Small intestine (tissue), 7 donors: ENCODE data around the gene LMNTD1. TPM values are rescaled to one million over a fixed set of nuclear protein-coding genes. Genes with fewer than 3 reads are reported as not detected.

Experiments
- DNase-seq, 2 donors: peaks; one replicate each; pipeline versions ENCODE4 v3.0.0 to v3.0.0-alpha.2; 2013
- FAIRE-seq: peaks from 2 replicates; lab custom pipeline; 2012; peaks lifted over from hg19 to GRCh38; lab: Jason Lieb, UNC
- H3K27ac ChIP-seq, 3 donors: one replicate each; pipeline ENCODE4 v1.5.1; 2013; ENCODE audit warnings: low read length in 2 of 3, mild to moderate bottlenecking in 2 of 3, control low read depth in 1 of 3, inconsistent platforms in 1 of 3, low read depth in 1 of 3, moderate library complexity in 1 of 3
- H3K27me3 ChIP-seq, 3 donors: one replicate each; pipeline ENCODE4 v1.6.1; 2013; ENCODE audit warnings: low read length in 3 of 3, inconsistent platforms in 1 of 3; ENCODE audit not compliant: control insufficient read depth in 3 of 3, insufficient read depth in 3 of 3
- H3K36me3 ChIP-seq, 3 donors: one replicate each; pipeline ENCODE4 v1.6.1; 2013; ENCODE audit warnings: low read length in 3 of 3, inconsistent platforms in 1 of 3, low read depth in 1 of 3, mild to moderate bottlenecking in 1 of 3, moderate library complexity in 1 of 3; ENCODE audit not compliant: control insufficient read depth in 3 of 3, insufficient read depth in 2 of 3
- H3K4me1 ChIP-seq, 3 donors: one replicate each; pipeline ENCODE4 v1.6.1; 2013; ENCODE audit warnings: low read length in 2 of 3, inconsistent platforms in 1 of 3, low read depth in 1 of 3, mild to moderate bottlenecking in 1 of 3, moderate library complexity in 1 of 3; ENCODE audit not compliant: control insufficient read depth in 3 of 3, insufficient read depth in 2 of 3
- H3K4me3 ChIP-seq, 3 donors: one replicate each; pipeline ENCODE4 v1.5.1; 2013; ENCODE audit warnings: low read length in 3 of 3, control low read depth in 1 of 3, inconsistent platforms in 1 of 3, low read depth in 1 of 3, mild to moderate bottlenecking in 1 of 3, moderate library complexity in 1 of 3
- H3K9me3 ChIP-seq, 2 donors: one replicate each; pipeline ENCODE4 v1.6.1; 2013; ENCODE audit warnings: low read depth in 1 of 2, low read length in 1 of 2; ENCODE audit not compliant: control insufficient read depth in 2 of 2, insufficient read depth in 1 of 2
- WGBS, 3 donors: extraction: QIAGEN DNeasy Blood & Tissue Kit; methylation state at CpG; one replicate each; pipeline ENCODE4 v1.1.7; 2013; 5-methylcytosine and 5-hydroxymethylcytosine counted together
- polyA plus RNA-seq, 4 donors: library from polyadenylated mRNA; stranded (reverse) in 3 of 4; unstranded in 1 of 4; fragments of 200-250 nt in 3 of 4; fragments of 120-200 nt in 1 of 4; gene quantifications; one replicate each; pipeline versions ENCODE4 v1.2.1 to v1.2.3, GENCODE V29; 2013
- donor health status: healthy with polysubstance abuse.
- donor health status: control.
- donor health status: control.
- donor health status: Bipolar disorder and iron deficiency.
- donor health status: healthy.

The LMNTD1 gene
- polyA plus RNA-seq, 4 donors = 0.12 TPM; not detected in 3

GRCh38 chr12:25585662-25586061, 32.6 kb upstream of the LMNTD1 start:
- peaks cover 0 to 8% (median 0%) of the 10 kb centered on the region in 3 donors for H3K4me1 ChIP-seq
- no peaks in the 10 kb centered on the region for H3K27me3 ChIP-seq
- 78 to 89% (median 84%) methylated on average over 5 of the region's 5 CpGs for WGBS, 3 donors
- DNase-seq = no peak
- no peak overlapping the region for H3K27ac ChIP-seq
- FAIRE-seq = no peak
- peaks cover 0 to 10% of the 10 kb centered on the region in 2 donors for H3K9me3 ChIP-seq
- no peak overlapping the region for H3K4me3 ChIP-seq
- no peaks in the 10 kb centered on the region for H3K36me3 ChIP-seq

DNA sequence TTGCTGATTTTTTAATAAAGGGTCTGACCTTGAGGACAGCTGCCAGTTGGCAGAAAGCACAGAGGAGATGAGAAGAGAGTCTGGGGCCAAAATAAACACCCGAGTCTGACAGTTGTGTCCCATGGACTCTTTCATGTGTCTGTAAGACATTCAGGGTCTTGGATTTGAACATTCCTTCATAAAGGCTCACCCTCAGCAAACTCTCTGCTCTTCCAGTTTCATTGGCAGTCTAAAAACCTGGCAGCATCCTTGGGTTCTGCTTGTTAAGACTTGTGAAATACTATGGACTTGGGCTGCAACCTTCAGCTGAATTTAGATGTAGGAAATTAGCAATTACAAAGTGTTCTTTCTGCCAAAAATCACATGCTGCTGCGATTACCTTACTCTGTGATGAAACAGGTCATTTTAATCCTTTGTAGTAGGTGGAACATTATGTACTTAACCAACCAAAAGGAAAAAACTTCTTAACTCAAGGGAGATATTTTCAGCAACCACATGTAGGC, 32.0 kb upstream of the LMNTD1 start:
- no peak overlapping the region for H3K27ac ChIP-seq

DNA sequence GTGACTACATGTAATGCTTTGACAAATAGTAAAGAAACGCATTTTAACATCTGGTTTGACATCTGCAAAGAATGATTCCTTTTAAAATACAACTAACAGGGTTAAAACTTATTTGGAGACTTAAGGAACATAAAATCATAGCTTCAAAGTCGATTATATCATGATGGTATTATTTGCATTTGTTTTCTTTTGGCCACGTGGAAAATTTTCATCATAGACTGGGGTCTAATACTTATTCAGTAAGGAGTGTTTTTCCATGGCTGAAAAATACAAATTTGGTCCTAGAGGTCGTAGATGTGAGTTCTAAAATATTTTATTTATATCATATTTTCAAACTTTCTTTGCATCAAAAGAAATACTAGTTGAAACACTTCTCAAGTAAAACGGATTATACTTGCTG, 31.5 kb upstream of the LMNTD1 start:
- Histone ChIP-seq H3K4me1 (peaks cover 0 to 8% (median 0%) of the 10 kb centered on the region in 3 donors), H3K9me3 (peaks cover 0 to 10% of the 10 kb centered on the region in 2 donors), H3K27me3 (no peaks in the 10 kb centered on the region), H3K4me3 (no peak overlapping the region), H3K36me3 (no peaks in the 10 kb centered on the region), H3K27ac (no peak overlapping the region)
- WGBS, 3 donors = 26 to 41% (median 28%) methylated on average over 5 of the region's 5 CpGs
- DNase-seq (no peak), FAIRE-seq (no peak)

More for the DNA sequence above, 32.0 kb upstream of the LMNTD1 start:
- Histone ChIP-seq H3K9me3 (peaks cover 0 to 10% of the 10 kb centered on the region in 2 donors), H3K27me3 (no peaks in the 10 kb centered on the region), H3K4me1 (peaks cover 0 to 8% (median 0%) of the 10 kb centered on the region in 3 donors), H3K36me3 (no peaks in the 10 kb centered on the region), H3K4me3 (no peak overlapping the region)
- DNase-seq (no peak), FAIRE-seq (no peak)
- 10 to 29% (median 21%) methylated on average over 2 of the region's 2 CpGs for WGBS, 3 donors

DNA sequence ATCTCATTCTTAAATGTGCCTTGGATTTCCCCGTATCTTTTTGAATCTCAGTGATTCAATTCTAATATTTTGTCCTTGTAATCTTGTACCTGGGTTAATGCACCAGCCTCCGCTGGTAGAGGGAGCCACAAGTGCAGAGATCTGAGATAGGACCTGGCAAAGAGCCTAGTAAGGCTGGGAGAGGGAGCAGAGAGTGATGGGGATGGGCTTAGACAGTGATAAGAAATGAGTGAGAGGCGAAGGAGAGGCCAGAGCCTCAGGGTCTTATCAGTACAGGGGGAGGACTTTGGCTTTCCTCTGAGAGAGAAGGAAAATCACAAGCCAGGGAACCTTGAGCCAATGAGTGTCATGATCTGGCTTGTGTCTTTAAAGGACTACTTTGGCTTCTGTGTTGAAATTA, 30.5 kb upstream of the LMNTD1 start:
- Histone ChIP-seq H3K27me3 (no peaks in the 10 kb centered on the region), H3K36me3 (no peaks in the 10 kb centered on the region), H3K27ac (peak overlapping the region in 1 of 3 donors; percentile 74), H3K4me1 (peaks cover 0 to 8% (median 0%) of the 10 kb centered on the region in 3 donors), H3K4me3 (no peak overlapping the region), H3K9me3 (peaks cover 0 to 10% of the 10 kb centered on the region in 2 donors)
- no peak for FAIRE-seq
- peak; percentile 32 to 87 for DNase-seq
- 11 to 53% (median 25%) methylated on average over 3 of the region's 3 CpGs for WGBS, 3 donors

- H3K4me1 ChIP-seq = peaks cover 0 to 8% (median 0%) of the 10 kb centered on the region in 3 donors
- H3K27ac ChIP-seq = no peak overlapping the region
- H3K27me3 ChIP-seq = no peaks in the 10 kb centered on the region
- FAIRE-seq (no peak), DNase-seq (no peak)
- no peaks in the 10 kb centered on the region for H3K9me3 ChIP-seq
- no peak overlapping the region for H3K4me3 ChIP-seq
- H3K36me3 ChIP-seq = no peaks in the 10 kb centered on the region
- WGBS, 3 donors = 81 to 92% (median 86%) methylated on average over 5 of the region's 5 CpGs
Observed at GRCh38 chr12:25581067-25581466, 28.0 kb upstream of the LMNTD1 start.

GRCh38 chr12:25578411-25579143, 25.5 kb upstream of the LMNTD1 start:
- WGBS, 3 donors = 84 to 91% (median 90%) methylated on average over 2 of the region's 2 CpGs
- H3K9me3 ChIP-seq = no peaks in the 10 kb centered on the region
- DNase-seq (no peak), FAIRE-seq (no peak)
- H3K4me3 ChIP-seq = no peak overlapping the region
- H3K4me1 ChIP-seq = no peaks in the 10 kb centered on the region
- no peaks in the 10 kb centered on the region for H3K27me3 ChIP-seq
- H3K36me3 ChIP-seq = no peaks in the 10 kb centered on the region
- no peak overlapping the region for H3K27ac ChIP-seq

- no peaks in the 10 kb centered on the region for H3K27me3 ChIP-seq
- FAIRE-seq = no peak
- no peak for DNase-seq
- no peaks in the 10 kb centered on the region for H3K36me3 ChIP-seq
- H3K9me3 ChIP-seq = no peaks in the 10 kb centered on the region
- H3K4me3 ChIP-seq = no peak overlapping the region
- 14 to 58% (median 19%) methylated on average over 1 of the region's 1 CpG for WGBS, 3 donors
- H3K27ac ChIP-seq = no peak overlapping the region
- no peaks in the 10 kb centered on the region for H3K4me1 ChIP-seq
Observed at GRCh38 chr12:25574761-25575160, 21.7 kb upstream of the LMNTD1 start.

DNA sequence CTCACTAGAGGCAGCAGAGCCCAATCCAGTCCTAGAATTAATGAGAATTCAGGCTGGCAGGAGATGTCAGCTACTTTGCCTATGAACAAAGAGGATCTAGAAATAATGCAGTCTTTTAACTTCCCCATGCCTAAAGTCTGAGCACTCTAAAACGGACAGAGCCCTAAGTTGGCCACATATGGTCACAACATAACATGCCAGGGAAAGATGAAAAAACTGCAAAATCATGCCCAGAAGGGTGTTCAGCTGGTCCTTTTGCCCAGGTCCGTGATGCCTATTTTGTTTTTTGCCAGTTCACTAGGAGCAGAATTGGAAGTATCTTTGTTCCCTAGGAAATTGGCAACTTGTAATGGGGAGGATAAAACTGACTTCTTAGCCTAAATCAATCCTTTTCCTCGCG, 20.3 kb upstream of the LMNTD1 start:
- Histone ChIP-seq H3K27me3 (no peaks in the 10 kb centered on the region), H3K36me3 (no peaks in the 10 kb centered on the region), H3K4me1 (no peaks in the 10 kb centered on the region), H3K27ac (no peak overlapping the region), H3K4me3 (no peak overlapping the region), H3K9me3 (peaks cover 0 to 6% of the 10 kb centered on the region in 2 donors)
- 81 to 85% (median 84%) methylated on average over 4 of the region's 4 CpGs for WGBS, 3 donors
- DNase-seq (no peak), FAIRE-seq (no peak)
